ENCODE measurements around the gene LRRC8E. TPM values are rescaled to one million over a fixed set of nuclear protein-coding genes. Genes with fewer than 3 reads are reported as not detected.

LRRC8E gene
- total and polyA plus RNA-seq, 4 donors: 1.8 to 3.3 (median 2.4) TPM; not detected in 1

GRCh38 chr19:7840629-7841028 lies 47.7 kb upstream of the LRRC8E start:
- no peak for DNase-seq (ENCODE audit: low spot score)
- H3K9me3 ChIP-seq (ENCODE audit: control insufficient read depth in 4 of 4, low read length in 3 of 4): no peaks in the 10 kb centered on the region
- WGBS: 98% methylated on average over 8 of the region's 8 CpGs
- no peaks in the 10 kb centered on the region for H3K36me3 ChIP-seq (ENCODE audit: control insufficient read depth in 4 of 4, insufficient read depth in 3 of 4, low read depth in 1 of 4, low read length in 3 of 4)
- TF ChIP-seq YY1 (IDR thresholded peaks at IDR 0.05): no peak
- TF ChIP-seq REST (IDR thresholded peaks at IDR 0.05): no peak
- TF ChIP-seq RAD21 (IDR thresholded peaks at IDR 0.05): no peak
- TF ChIP-seq GABPA (IDR thresholded peaks at IDR 0.05 in 1 of 2, conservative IDR thresholded peaks at IDR 0.05 in 1 of 2): no peak
- TF ChIP-seq FOXA2 (IDR thresholded peaks at IDR 0.05): no peak
- TF ChIP-seq ZBTB33 (IDR thresholded peaks at IDR 0.05): no peak
- no peak for TF ChIP-seq RXRA (IDR thresholded peaks at IDR 0.05)
- TF ChIP-seq CTCF (IDR thresholded peaks at IDR 0.05; ENCODE audit: low read depth, low read length, missing input control): no peak
- no peak for TF ChIP-seq HNF4A (conservative IDR thresholded peaks at IDR 0.05)
- no peak for TF ChIP-seq MAX (IDR thresholded peaks at IDR 0.05)
- TF ChIP-seq HNF4G (IDR thresholded peaks at IDR 0.05): no peak
- TF ChIP-seq FOXA1 (IDR thresholded peaks at IDR 0.05): no peak
- TF ChIP-seq SP1 (IDR thresholded peaks at IDR 0.05): no peak
- TF ChIP-seq EGR1 (IDR thresholded peaks at IDR 0.05; ENCODE audit: low read depth in 2 of 2): no peak
- no peak for TF ChIP-seq JUND (IDR thresholded peaks at IDR 0.05)
- no peak for TF ChIP-seq ATF3 (IDR thresholded peaks at IDR 0.05)
- no peak for TF ChIP-seq TAF1 (conservative IDR thresholded peaks at IDR 0.05)
- TF ChIP-seq NR2F2 (IDR thresholded peaks at IDR 0.05): no peak
- no peak overlapping the region for H3K27ac ChIP-seq (ENCODE audit: low read depth in 1 of 2, low read length in 2 of 2)
- H3K9ac ChIP-seq (ENCODE audit: low read depth in 1 of 2, low read length in 2 of 2): no peak overlapping the region
- no peak overlapping the region for H3K4me3 ChIP-seq (ENCODE audit: low read depth in 1 of 3, low read length in 3 of 3)
- H3K27me3 ChIP-seq (ENCODE audit: control insufficient read depth in 4 of 4, insufficient read depth in 4 of 4, low read length in 3 of 4): no peaks in the 10 kb centered on the region
- H3K4me1 ChIP-seq (ENCODE audit: control insufficient read depth in 4 of 4, insufficient read depth in 4 of 4, low read length in 3 of 4): no peaks in the 10 kb centered on the region
